Measurements from ENCODE around the gene CENPU. TPM values are rescaled to one million over a fixed set of nuclear protein-coding genes. Genes with fewer than 3 reads are reported as not detected.
"Not testable (repeated sequence)": the region's sequence is repeated elsewhere in the genome, so short reads cannot be mapped to it uniquely, and the experiment has no call there.

The CENPU gene
- total RNA-seq, 1 donor from 2014 or later: 229 TPM

DNA sequence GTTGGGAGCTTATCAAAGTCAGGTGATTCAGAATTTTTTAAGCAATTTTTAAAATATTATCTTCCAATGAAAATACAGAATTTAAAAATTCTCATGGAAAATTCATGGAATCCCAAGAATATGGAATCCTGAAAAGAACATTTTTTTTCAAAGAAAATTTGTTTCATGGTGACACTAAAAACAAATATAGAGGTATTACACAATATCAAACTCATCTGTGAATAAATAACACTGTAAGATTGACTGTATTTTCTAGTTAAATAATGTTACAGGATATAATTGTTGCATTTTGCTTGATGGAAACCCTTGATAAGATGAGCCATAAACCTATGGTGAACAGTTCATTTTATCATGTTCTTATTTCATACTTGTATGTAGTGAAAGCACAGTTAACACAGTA lies 72.9 kb downstream of the CENPU start:
- Mint-ChIP-seq H3K4me1 (no peaks in the 10 kb centered on the region), H3K27ac (no peak overlapping the region), H3K9me3 (no peaks in the 10 kb centered on the region), H3K27me3 (ENCODE audit: insufficient read depth, low read depth) (peaks cover 3% of the 10 kb centered on the region), H3K36me3 (peaks cover 4% of the 10 kb centered on the region), H3K4me3 (no peak overlapping the region)
- H4K20me1 ChIP-seq (ENCODE audit: low read depth): no peaks in the 10 kb centered on the region
- H3F3A ChIP-seq (ENCODE audit: low read depth): no peaks in the 10 kb centered on the region
- no peak overlapping the region for H3K4me3 ChIP-seq
- no peak overlapping the region for H3K27ac ChIP-seq
- H3K9ac ChIP-seq: no peak overlapping the region
- no peaks in the 10 kb centered on the region for H3K79me2 ChIP-seq (ENCODE audit: low read depth)
- no peaks in the 10 kb centered on the region for H3K9me3 ChIP-seq (ENCODE audit: low read depth)
- TF ChIP-seq, protein P1, sequence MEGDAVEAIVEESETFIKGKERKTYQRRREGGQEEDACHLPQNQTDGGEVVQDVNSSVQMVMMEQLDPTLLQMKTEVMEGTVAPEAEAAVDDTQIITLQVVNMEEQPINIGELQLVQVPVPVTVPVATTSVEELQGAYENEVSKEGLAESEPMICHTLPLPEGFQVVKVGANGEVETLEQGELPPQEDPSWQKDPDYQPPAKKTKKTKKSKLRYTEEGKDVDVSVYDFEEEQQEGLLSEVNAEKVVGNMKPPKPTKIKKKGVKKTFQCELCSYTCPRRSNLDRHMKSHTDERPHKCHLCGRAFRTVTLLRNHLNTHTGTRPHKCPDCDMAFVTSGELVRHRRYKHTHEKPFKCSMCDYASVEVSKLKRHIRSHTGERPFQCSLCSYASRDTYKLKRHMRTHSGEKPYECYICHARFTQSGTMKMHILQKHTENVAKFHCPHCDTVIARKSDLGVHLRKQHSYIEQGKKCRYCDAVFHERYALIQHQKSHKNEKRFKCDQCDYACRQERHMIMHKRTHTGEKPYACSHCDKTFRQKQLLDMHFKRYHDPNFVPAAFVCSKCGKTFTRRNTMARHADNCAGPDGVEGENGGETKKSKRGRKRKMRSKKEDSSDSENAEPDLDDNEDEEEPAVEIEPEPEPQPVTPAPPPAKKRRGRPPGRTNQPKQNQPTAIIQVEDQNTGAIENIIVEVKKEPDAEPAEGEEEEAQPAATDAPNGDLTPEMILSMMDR (IDR thresholded peaks at IDR 0.05): no peak
- TF ChIP-seq EZH2phosphoT487 (IDR thresholded peaks at IDR 0.05) (no peak), EZH2 (IDR thresholded peaks at IDR 0.05) (no peak)
- no peak overlapping the region for H2AFZ ChIP-seq (replicated peaks)
- no peak overlapping the region for H3K4me2 ChIP-seq
- no peak for DNase-seq (ENCODE audit: low spot score)
- peaks cover 6% of the 10 kb centered on the region for H3K36me3 ChIP-seq
- no peaks in the 10 kb centered on the region for H3K4me1 ChIP-seq
- no peaks in the 10 kb centered on the region for H3K27me3 ChIP-seq

DNA sequence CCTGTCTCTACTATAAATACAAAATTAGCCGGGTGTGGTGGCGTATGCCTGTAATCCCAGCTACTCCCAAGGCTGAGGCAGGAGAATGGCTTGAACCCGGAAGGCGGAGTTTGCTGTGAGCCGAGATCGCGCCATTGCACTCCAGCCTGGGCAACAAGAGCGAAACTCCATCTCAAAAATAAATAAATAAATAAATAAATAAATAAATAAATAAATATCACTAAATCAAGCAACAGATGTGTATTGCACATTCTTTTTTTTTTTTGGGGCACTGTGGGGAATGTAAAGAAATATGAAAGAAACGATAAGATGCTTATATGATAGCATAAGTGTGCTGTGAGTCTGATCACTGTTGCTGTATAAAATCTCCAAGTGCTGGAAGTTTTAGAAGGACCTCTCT lies 76.1 kb downstream of the CENPU start:
- not testable (repeated sequence) for H3K36me3 ChIP-seq; H3K9me3 Mint-ChIP-seq; H3K4me1 ChIP-seq; H3K4me3 Mint-ChIP-seq; H3K4me2 ChIP-seq; H3K27ac ChIP-seq; DNase-seq (ENCODE audit: low spot score); H4K20me1 ChIP-seq (ENCODE audit: low read depth); H3K4me3 ChIP-seq; H3K27ac Mint-ChIP-seq; H3K79me2 ChIP-seq (ENCODE audit: low read depth); H3K9me3 ChIP-seq (ENCODE audit: low read depth); H3K27me3 Mint-ChIP-seq (ENCODE audit: insufficient read depth, low read depth); H3K4me1 Mint-ChIP-seq; H3K27me3 ChIP-seq; H3K9ac ChIP-seq; H2AFZ ChIP-seq (replicated peaks); H3F3A ChIP-seq (ENCODE audit: low read depth)
- peaks cover 14% of the 10 kb centered on the region for H3K36me3 Mint-ChIP-seq

DNA sequence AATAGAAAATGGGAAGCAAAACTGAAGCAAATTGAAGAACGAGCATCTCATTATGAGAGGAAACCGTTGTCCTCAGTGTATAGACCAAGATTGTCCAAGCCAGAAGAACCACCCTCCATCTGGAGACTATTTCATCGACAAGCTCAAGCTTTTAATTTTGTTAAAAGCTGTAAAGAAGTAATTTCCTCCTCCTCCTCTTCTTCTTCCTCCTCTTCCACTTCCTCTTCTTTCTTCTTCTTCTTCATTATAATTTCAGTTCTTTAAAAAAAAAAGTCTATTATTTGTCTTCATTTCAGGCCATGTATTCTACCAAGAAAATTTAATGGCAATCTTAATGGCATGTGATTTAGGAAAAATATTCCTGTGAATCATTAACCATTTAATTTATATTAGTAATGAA lies 76.8 kb downstream of the CENPU start:
- Mint-ChIP-seq H3K36me3 (peaks cover 14% of the 10 kb centered on the region), H3K9me3 (no peaks in the 10 kb centered on the region), H3K4me1 (peaks cover 2% of the 10 kb centered on the region), H3K27ac (no peak overlapping the region), H3K27me3 (ENCODE audit: insufficient read depth, low read depth) (peaks cover 3% of the 10 kb centered on the region), H3K4me3 (no peak overlapping the region)
- Histone ChIP-seq H3K4me2 (no peak overlapping the region), H3K79me2 (ENCODE audit: low read depth) (no peaks in the 10 kb centered on the region), H3F3A (ENCODE audit: low read depth) (no peaks in the 10 kb centered on the region), H3K9me3 (ENCODE audit: low read depth) (no peaks in the 10 kb centered on the region), H4K20me1 (ENCODE audit: low read depth) (no peaks in the 10 kb centered on the region), H3K36me3 (peaks cover 6% of the 10 kb centered on the region), H2AFZ (replicated peaks) (no peak overlapping the region), H3K27me3 (no peaks in the 10 kb centered on the region), H3K4me3 (no peak overlapping the region), H3K4me1 (no peaks in the 10 kb centered on the region), H3K9ac (no peak overlapping the region), H3K27ac (no peak overlapping the region)
- TF ChIP-seq, protein P1 (IDR thresholded peaks at IDR 0.05): no peak
- TF ChIP-seq EZH2phosphoT487 (IDR thresholded peaks at IDR 0.05): no peak
- TF ChIP-seq EZH2 (IDR thresholded peaks at IDR 0.05): no peak
- no peak for DNase-seq (ENCODE audit: low spot score)

DNA sequence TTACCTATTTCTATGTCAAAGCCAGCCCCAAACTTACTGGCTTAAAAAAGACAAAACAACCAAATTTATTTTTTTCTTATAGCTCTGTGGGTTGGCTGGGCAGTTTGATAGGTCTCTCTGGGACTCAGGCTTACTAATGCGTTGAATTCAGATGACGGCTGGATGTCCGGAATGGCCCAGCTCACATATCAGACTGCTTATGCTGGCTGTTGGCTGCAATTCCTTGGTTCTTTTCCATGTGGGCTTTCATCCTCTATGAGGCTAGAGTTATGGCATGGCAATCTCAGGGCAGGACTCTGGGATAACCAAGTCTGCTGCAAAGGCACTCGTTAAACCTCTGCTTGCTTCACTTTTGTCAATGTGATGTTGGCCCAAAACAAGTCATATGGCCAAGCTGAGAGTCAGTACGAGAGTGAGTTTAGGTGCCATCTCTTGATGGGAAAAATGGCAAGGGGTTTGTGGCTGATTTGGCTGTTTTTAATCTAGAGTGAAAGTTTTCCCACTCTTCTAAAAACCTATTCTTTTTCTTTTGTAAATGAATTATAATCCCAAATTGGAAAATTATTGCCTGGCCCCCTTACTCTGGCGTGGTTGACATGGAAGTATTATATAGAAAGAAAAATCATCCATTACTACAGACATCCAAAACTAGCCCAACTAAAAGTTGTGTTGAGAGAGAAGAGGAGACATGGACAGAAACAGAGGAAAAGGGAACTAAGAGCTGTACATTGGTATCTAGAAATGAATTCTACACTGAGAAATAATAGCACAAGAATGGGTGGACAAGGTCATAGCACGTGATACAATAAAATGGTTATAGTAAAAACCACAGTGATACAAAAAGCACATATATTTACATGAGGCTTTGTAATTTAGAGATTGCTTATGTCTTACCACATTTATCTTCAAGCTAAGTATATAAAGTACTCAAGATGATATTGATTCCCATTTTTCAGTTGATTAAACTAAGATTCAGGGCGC lies 77.7 kb downstream of the CENPU start:
- TF ChIP-seq EZH2 (IDR thresholded peaks at IDR 0.05) (no peak), EZH2phosphoT487 (IDR thresholded peaks at IDR 0.05) (no peak)
- TF ChIP-seq, protein P1 (IDR thresholded peaks at IDR 0.05): no peak
- Histone ChIP-seq H3K9me3 (ENCODE audit: low read depth) (no peaks in the 10 kb centered on the region), H3K27ac (no peak overlapping the region), H3K4me3 (no peak overlapping the region), H3F3A (ENCODE audit: low read depth) (no peaks in the 10 kb centered on the region), H3K4me1 (no peaks in the 10 kb centered on the region), H4K20me1 (ENCODE audit: low read depth) (no peaks in the 10 kb centered on the region), H2AFZ (replicated peaks) (no peak overlapping the region), H3K79me2 (ENCODE audit: low read depth) (no peaks in the 10 kb centered on the region), H3K36me3 (peaks cover 6% of the 10 kb centered on the region), H3K4me2 (no peak overlapping the region), H3K27me3 (no peaks in the 10 kb centered on the region), H3K9ac (no peak overlapping the region)
- DNase-seq (ENCODE audit: low spot score): no peak
- Mint-ChIP-seq H3K27me3 (ENCODE audit: insufficient read depth, low read depth) (peaks cover 3% of the 10 kb centered on the region), H3K27ac (no peak overlapping the region), H3K36me3 (peaks cover 14% of the 10 kb centered on the region), H3K4me1 (peaks cover 5% of the 10 kb centered on the region), H3K4me3 (no peak overlapping the region), H3K9me3 (no peaks in the 10 kb centered on the region)

Measured in neural progenitor cell (in vitro differentiated cells).